Subcutaneous abdominal adipose tissue (tissue), 5 donors: ENCODE measurements around the gene CYP17A1.
"Not testable (repeated sequence)": the region's sequence is repeated elsewhere in the genome, so short reads cannot be mapped to it uniquely, and the experiment has no call there.

ENCODE experiments used
- H3K27ac ChIP-seq: one replicate; pipeline ENCODE4 v1.7.0; 2013; ENCODE audit warnings: low read depth, mild to moderate bottlenecking, inconsistent platforms, low read length, moderate library complexity
- H3K27me3 ChIP-seq, 5 donors: one replicate each; pipeline ENCODE4 v1.7.0; 2013; ENCODE audit warnings: low read length in 5 of 5, inconsistent platforms in 1 of 5; ENCODE audit not compliant: control insufficient read depth in 5 of 5, insufficient read depth in 4 of 5
- H3K36me3 ChIP-seq, 5 donors: one replicate each; pipeline ENCODE4 v1.7.0; 2013; ENCODE audit warnings: low read length in 5 of 5; ENCODE audit not compliant: control insufficient read depth in 5 of 5, insufficient read depth in 5 of 5
- H3K4me1 ChIP-seq, 5 donors: one replicate each; pipeline ENCODE4 v1.7.0; 2013; ENCODE audit warnings: low read length in 5 of 5, mild to moderate bottlenecking in 3 of 5, moderate library complexity in 1 of 5; ENCODE audit not compliant: control insufficient read depth in 5 of 5, insufficient read depth in 5 of 5
- H3K4me3 ChIP-seq, 5 donors: one replicate each; pipeline ENCODE4 v1.7.0; 2013; ENCODE audit warnings: low read length in 5 of 5, low read depth in 1 of 5
- H3K9ac ChIP-seq, 5 donors: one replicate each; pipeline ENCODE4 v1.7.0; 2013; ENCODE audit warnings: low read length in 5 of 5, mild to moderate bottlenecking in 4 of 5, moderate library complexity in 3 of 5
- H3K9me3 ChIP-seq, 5 donors: one replicate each; pipeline ENCODE4 v1.7.0; 2013; ENCODE audit warnings: low read length in 5 of 5; ENCODE audit not compliant: control insufficient read depth in 5 of 5
- donor health status: healthy.
- donor health status: healthy.
- donor health status: healthy.
- donor health status: healthy.
- donor health status: healthy.

Gene CYP17A1

DNA sequence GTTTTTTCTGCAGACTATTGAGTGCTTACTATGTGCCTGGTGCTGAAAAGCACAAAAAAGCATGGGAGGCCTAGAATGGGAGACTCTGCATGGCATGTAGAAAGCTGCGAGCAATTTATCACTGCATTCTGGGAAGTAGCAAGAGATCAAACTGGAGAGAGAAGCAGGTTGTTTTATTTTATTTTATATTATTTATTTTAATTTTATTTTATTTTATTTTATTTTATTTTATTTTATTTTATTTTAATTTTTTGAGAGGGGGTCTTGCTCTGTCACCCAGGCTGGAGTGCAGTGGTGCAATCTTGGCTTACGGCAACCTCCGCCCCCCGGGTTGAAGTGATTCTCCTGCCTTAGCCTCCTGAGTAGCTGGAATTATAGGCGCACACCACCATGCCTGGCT is 17.2 kb downstream of the CYP17A1 start:
- H3K4me1 ChIP-seq = peaks cover 2 to 28% (median 25%) of the 10 kb centered on the region in 5 donors
- not testable (repeated sequence) for H3K4me3 ChIP-seq, H3K9ac ChIP-seq, H3K36me3 ChIP-seq, H3K27ac ChIP-seq, H3K9me3 ChIP-seq, H3K27me3 ChIP-seq

DNA sequence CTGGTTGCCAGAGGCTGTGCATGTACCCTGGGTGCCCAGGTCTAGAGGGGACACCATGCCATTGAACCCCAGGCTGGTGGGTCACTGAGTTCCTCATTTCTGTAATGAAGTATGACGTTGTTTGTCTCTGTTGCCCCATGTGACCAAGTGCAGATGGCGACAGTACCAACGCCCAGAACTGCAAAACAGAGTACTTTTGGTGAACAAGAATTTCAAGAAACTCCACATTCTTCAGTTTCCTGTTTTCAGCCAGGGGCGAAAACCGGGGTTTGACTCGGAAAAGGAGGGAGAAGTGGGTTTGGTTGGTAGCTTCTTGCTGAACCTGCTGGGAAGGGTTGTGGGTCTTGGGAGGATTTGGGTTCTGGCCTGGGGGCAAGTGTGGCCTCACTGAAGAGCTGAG is 18.2 kb downstream of the CYP17A1 start:
- no peak overlapping the region for H3K4me3 ChIP-seq
- peaks cover 2 to 36% (median 33%) of the 10 kb centered on the region in 5 donors for H3K4me1 ChIP-seq
- no peaks in the 10 kb centered on the region for H3K27me3 ChIP-seq
- peak overlapping the region; percentile 62 for H3K27ac ChIP-seq
- no peaks in the 10 kb centered on the region for H3K9me3 ChIP-seq
- H3K36me3 ChIP-seq = peaks cover 0 to 11% (median 5%) of the 10 kb centered on the region in 5 donors
- no peak overlapping the region for H3K9ac ChIP-seq

DNA sequence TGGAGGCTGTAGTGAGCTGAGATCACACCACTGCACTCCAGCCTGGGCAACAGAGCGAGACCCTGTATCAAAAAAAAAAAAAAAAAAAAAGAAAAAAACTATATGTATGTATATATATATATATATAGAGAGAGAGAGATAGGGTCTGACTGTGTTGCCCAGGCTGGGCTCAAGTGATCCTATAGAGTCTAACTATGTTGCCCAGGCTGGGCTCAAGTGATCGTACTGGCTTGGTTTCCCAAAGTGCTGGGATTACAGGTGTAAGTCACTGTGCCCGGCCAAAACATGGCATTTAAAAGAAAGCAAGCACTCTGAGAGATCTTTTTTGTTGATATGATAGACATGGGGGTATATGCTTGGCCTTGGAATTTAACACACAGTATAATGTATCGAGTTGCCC is 20.0 kb downstream of the CYP17A1 start:
- no peak overlapping the region for H3K9ac ChIP-seq
- H3K4me3 ChIP-seq = no peak overlapping the region
- peak overlapping the region; percentile 85 for H3K27ac ChIP-seq
- no peaks in the 10 kb centered on the region for H3K9me3 ChIP-seq
- no peaks in the 10 kb centered on the region for H3K27me3 ChIP-seq
- peaks cover 2 to 53% (median 48%) of the 10 kb centered on the region in 5 donors for H3K4me1 ChIP-seq
- peaks cover 0 to 30% (median 24%) of the 10 kb centered on the region in 5 donors for H3K36me3 ChIP-seq

DNA sequence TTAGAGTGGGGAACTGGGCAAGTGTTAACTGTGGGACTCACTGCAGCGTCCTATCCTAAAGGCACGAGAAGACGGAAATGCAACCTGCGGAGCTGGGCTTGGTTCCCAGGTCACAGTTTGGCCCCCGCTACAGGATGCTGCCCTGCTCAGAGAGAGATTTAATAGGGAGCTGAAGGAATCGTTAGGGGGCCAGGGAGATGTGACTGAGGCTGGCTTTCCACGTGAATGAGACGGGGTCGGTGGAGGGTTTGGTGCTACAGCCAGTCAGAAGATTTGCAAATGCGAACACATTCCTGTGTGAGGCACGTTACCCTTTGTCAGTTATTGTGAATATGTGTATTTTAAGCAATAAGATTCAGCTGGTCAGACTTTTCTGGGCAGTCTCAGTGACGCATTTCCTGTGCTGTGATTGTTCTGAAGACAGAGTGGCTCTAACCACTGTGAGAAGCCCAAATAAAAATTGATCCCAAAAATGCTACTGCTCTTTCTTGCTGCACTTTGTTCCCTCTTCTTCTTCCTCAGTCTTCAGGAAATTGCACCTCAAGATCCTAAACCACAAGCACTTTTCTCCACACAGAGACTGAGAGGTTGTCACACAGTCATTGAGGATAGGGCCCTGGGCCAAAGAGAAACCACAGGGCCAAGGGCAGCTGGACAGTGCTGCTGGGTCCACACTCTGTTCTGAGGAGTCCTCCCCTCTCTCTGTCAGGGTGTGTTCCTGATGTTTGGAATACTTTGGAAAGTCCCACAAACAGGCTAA is 21.2 kb downstream of the CYP17A1 start:
- Histone ChIP-seq H3K4me3 (peak overlapping the region in 3 of 5 donors; percentile 30 to 40 (median 30)), H3K9me3 (no peaks in the 10 kb centered on the region), H3K36me3 (peaks cover 0 to 42% (median 34%) of the 10 kb centered on the region in 5 donors), H3K27me3 (no peaks in the 10 kb centered on the region), H3K27ac (peak overlapping the region; percentile 85), H3K9ac (peak overlapping the region; percentile 3 to 70 (median 59)), H3K4me1 (peaks cover 2 to 56% (median 51%) of the 10 kb centered on the region in 5 donors)

DNA sequence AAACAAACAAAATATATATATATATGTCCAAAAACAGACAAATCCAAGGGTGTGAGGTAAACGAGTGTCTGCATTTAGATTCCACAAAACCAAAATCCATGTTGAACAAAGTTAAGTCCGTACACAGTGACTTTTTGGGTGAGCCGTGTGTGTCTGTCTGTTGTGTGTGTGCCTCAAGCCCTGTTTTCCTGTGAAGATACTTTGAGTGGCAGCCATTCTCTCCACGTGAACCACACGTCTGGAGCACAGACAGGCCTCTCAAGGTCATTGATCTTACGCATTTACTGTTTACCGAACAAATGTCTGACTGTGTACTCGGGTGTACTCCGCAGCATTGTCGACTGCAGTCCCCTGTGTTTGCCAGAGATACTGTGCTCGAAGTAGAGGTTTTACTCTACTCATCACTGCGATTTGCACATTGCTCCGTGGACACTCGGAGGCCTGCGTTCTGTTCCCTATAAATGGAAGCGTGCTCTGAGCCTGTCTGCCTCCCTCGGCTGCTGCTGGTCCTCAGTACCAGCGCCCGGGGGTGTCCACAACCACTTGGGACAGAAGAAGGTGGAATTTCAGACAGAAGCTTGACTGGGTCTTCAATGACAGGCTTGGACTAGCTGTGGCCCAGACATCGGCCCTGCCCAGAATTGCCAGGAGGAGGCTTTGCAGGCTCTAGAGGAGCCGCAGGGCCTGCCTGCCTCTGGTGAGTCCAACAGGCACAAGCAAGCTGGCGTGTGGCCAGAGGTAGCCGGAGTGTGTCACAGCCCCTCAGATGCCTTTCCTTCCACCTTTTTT is 22.1 kb downstream of the CYP17A1 start:
- Histone ChIP-seq H3K4me3 (peak overlapping the region in 1 of 5 donors; percentile 30), H3K27ac (peak overlapping the region; percentile 85), H3K9ac (peak overlapping the region; percentile 3 to 70 (median 59)), H3K27me3 (no peaks in the 10 kb centered on the region), H3K4me1 (peaks cover 2 to 56% (median 51%) of the 10 kb centered on the region in 5 donors), H3K36me3 (peaks cover 0 to 45% (median 39%) of the 10 kb centered on the region in 5 donors), H3K9me3 (no peaks in the 10 kb centered on the region)

DNA sequence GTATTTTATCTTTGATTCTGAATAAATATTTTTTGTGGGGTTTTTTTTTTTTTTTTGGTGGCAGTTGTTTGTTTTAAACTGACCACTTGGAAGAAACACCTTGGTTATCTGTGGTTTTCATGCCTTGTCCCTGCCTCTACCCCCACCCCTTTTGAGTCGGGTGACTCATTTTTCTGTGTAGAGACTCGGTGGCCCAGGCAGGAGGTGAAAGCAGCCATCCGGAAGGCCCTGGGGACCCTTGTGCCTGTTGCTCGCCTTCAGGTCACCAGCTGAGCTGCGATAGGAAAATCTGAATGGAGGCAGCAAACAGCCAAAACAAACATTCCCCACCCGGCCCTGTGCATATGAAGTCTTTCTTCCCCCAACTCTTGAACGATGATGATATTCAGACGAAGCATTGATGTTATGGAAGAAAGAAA is 22.8 kb downstream of the CYP17A1 start:
- peaks cover 2 to 56% (median 51%) of the 10 kb centered on the region in 5 donors for H3K4me1 ChIP-seq

DNA sequence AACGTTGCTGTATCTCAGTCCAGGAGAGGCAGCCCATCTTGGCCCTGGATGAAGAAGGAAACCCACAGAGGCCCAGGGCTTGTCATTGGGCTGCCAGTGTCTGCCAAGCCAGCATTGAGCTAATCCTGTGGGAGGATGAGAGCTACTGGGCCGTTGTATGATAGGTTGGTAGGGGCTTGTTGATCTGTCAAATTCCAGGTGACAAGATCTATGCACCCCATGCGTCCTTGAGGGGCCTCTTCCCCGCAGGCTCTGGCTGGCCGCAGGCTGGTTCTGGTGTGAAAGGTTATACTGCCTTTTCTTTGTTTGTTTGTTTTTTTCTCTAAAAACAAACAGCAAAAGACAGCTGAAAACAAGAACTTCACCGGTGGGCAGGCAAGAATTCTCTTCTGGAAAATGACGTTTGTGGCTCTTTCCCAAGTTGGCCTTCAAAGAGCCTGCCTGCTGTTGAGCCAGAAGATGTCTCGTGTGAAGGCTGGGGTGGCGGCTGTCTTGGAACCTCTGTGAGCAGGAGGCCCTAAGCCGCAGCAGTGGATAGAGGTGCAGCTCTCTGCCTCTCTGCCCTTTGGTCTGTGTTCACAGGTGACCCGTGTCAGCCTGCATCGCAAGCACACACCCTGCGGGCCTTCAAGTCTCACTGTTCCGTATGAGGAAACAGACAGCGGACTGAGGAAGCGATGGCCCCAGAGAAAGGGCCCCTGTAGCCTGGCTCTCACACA is 23.3 kb downstream of the CYP17A1 start:
- Histone ChIP-seq H3K9ac (peak overlapping the region in 2 of 5 donors; percentile 9 to 16), H3K27ac (peak overlapping the region; percentile 85), H3K4me1 (peaks cover 2 to 56% (median 51%) of the 10 kb centered on the region in 5 donors)

More for the DNA sequence above, 22.8 kb downstream of the CYP17A1 start:
- no peak overlapping the region for H3K4me3 ChIP-seq
- H3K27ac ChIP-seq = peak overlapping the region; percentile 85
- H3K9ac ChIP-seq = peak overlapping the region in 1 of 5 donors; percentile 7
- no peaks in the 10 kb centered on the region for H3K27me3 ChIP-seq
- no peaks in the 10 kb centered on the region for H3K9me3 ChIP-seq
- peaks cover 0 to 50% (median 45%) of the 10 kb centered on the region in 5 donors for H3K36me3 ChIP-seq

DNA sequence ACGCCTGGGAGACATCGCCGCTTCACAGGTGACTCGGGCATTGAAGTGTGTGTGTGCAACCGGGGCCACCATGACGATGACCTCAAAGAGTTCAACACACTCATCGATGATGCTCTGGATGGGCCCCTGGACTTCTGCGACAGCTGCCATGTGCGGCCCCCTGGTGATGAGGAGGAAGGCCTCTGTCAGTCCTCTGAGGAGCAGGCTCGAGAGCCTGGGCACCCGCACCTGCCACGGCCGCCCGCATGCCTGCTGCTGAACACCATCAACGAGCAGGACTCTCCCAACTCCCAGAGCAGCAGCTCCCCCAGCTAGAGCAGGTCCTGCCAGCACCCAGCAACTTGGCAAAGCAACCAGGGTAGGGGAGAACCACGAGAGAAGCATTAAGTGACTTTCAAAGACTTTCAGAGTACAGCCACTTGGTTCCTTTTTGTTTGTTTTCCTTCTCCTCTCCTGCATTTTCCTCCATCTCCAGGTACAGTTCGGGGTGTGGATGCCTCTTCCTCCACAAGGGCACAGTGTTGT is 24.1 kb downstream of the CYP17A1 start:
- Histone ChIP-seq H3K27me3 (no peaks in the 10 kb centered on the region), H3K4me1 (peaks cover 0 to 56% (median 49%) of the 10 kb centered on the region in 5 donors), H3K9ac (no peak overlapping the region), H3K9me3 (no peaks in the 10 kb centered on the region), H3K4me3 (no peak overlapping the region), H3K27ac (peak overlapping the region; percentile 85), H3K36me3 (peaks cover 0 to 50% (median 45%) of the 10 kb centered on the region in 5 donors)

More for the DNA sequence above, 23.3 kb downstream of the CYP17A1 start:
- Histone ChIP-seq H3K36me3 (peaks cover 0 to 50% (median 45%) of the 10 kb centered on the region in 5 donors), H3K4me3 (no peak overlapping the region), H3K27me3 (no peaks in the 10 kb centered on the region), H3K9me3 (no peaks in the 10 kb centered on the region)

DNA sequence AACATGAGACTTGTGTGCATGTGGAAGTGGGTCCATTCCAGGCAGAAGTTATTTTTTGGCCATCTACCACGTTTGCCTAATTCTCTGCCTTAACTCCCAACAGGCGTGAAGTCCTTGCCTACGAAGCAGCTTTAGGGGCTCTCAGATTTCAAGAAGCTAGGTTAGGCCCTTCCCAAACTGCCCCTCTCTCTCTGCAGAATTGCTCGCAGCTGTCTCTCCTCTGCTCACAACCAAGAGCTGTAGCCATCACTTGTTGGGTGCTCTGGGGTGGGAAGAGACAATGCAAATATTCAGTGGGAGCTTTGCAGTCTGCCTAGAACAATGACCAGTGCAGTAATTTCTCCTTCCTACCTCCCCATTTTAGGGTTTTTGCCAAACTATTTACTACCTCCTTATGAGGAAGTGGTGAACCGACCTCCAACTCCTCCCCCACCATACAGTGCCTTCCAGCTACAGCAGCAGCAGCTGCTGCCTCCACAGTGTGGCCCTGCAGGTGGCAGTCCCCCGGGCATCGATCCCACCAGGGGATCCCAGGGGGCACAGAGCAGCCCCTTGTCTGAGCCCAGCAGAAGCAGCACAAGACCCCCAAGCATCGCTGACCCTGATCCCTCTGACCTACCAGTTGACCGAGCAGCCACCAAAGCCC is 24.9 kb downstream of the CYP17A1 start:
- peaks cover 0 to 55% (median 48%) of the 10 kb centered on the region in 5 donors for H3K4me1 ChIP-seq
- H3K27me3 ChIP-seq = no peaks in the 10 kb centered on the region
- H3K36me3 ChIP-seq = peaks cover 0 to 50% (median 45%) of the 10 kb centered on the region in 5 donors
- H3K27ac ChIP-seq = peak overlapping the region; percentile 14
- H3K4me3 ChIP-seq = no peak overlapping the region
- no peak overlapping the region for H3K9ac ChIP-seq
- no peaks in the 10 kb centered on the region for H3K9me3 ChIP-seq
